KMS-11 (cell line): ENCODE measurements around the gene SNF8.

Experiments used
- H2AFZ ChIP-seq: fragments of 200-600 bp; sonication (generic); 2 replicates; pipeline ENCODE4 v1.6.1; 2016; ENCODE audit warnings: antibody characterized with exemption, mixed run types, low read depth
- H3K27ac ChIP-seq: fragments of 200-600 bp; sonication (generic); 2 replicates; pipeline ENCODE4 v1.6.1; 2016; ENCODE audit warnings: mild to moderate bottlenecking, mixed run types
- H3K27me3 ChIP-seq: fragments of 200-600 bp; sonication (generic); 2 replicates; pipeline ENCODE4 v1.6.1; 2017; ENCODE audit warnings: mild to moderate bottlenecking, low read depth, mixed run types, moderate library complexity; ENCODE audit not compliant: insufficient read depth
- H3K36me3 ChIP-seq: fragments of 200-600 bp; sonication (generic); 2 replicates; pipeline ENCODE4 v1.6.1; 2017; ENCODE audit warnings: mild to moderate bottlenecking, mixed run types; ENCODE audit not compliant: insufficient read depth
- H3K4me1 ChIP-seq: fragments of 200-600 bp; sonication (generic); 2 replicates; pipeline ENCODE4 v1.6.1; 2016; ENCODE audit warnings: mild to moderate bottlenecking, low read depth, mixed run types; ENCODE audit not compliant: poor library complexity, severe bottlenecking
- H3K4me2 ChIP-seq: fragments of 200-600 bp; sonication (generic); 2 replicates; pipeline ENCODE4 v1.7.0; 2016; ENCODE audit warnings: mild to moderate bottlenecking, mixed run types
- H3K4me3 ChIP-seq: fragments of 200-600 bp; sonication (generic); IDR thresholded peaks from 2 replicates; pipeline ENCODE4 v1.6.1; 2017; ENCODE audit warnings: low read depth, low read length, mixed read lengths; ENCODE audit not compliant: insufficient read depth
- H3K79me2 ChIP-seq: fragments of 200-600 bp; sonication (generic); 2 replicates; pipeline ENCODE4 v1.6.1; 2016; ENCODE audit warnings: low read depth, mixed run types; ENCODE audit not compliant: insufficient read depth
- H3K9ac ChIP-seq: fragments of 200-600 bp; sonication (generic); 2 replicates; pipeline ENCODE4 v1.6.1; 2016; ENCODE audit warnings: mild to moderate bottlenecking, mixed run types
- H4K20me1 ChIP-seq: fragments of 200-600 bp; sonication (generic); 2 replicates; pipeline ENCODE4 v1.6.1; 2016; ENCODE audit warnings: mild to moderate bottlenecking, mixed run types; ENCODE audit not compliant: insufficient read depth
- CTCF ChIP-seq: fragments of 200-600 bp; sonication (generic); conservative IDR thresholded peaks from 2 replicates; pipeline ENCODE4 v1.6.1; 2017; ENCODE audit warnings: low read depth, mild to moderate bottlenecking, antibody characterized with exemption, low read length, moderate library complexity, mixed read lengths

The SNF8 gene

GRCh38 chr17:48893646-48894508 is 50.8 kb downstream of the SNF8 start:
- Histone ChIP-seq H3K36me3 (no peaks in the 10 kb centered on the region; the same call in 1 of the 2 replicates), H3K27me3 (no peaks in the 10 kb centered on the region), H3K4me2 (peak overlapping the region; percentile 81), H3K4me1 (peaks cover 40% of the 10 kb centered on the region), H3K9ac (peak overlapping the region; percentile 74), H3K79me2 (peaks cover 26% of the 10 kb centered on the region), H2AFZ (no peak overlapping the region), H4K20me1 (no peaks in the 10 kb centered on the region), H3K4me3 (peak overlapping the region; percentile 56), H3K27ac (peak overlapping the region; percentile 71; the same call in 1 of the 2 replicates)
- no peak for TF ChIP-seq CTCF

GRCh38 chr17:48892940-48893645 is 51.5 kb downstream of the SNF8 start:
- TF ChIP-seq CTCF: no peak
- H3K79me2 ChIP-seq: peaks cover 26% of the 10 kb centered on the region
- peak overlapping the region; percentile 74 for H3K9ac ChIP-seq
- peaks cover 40% of the 10 kb centered on the region for H3K4me1 ChIP-seq
- H3K27me3 ChIP-seq: no peaks in the 10 kb centered on the region
- peak overlapping the region; percentile 14; the same call in 1 of the 2 replicates for H2AFZ ChIP-seq
- no peaks in the 10 kb centered on the region for H4K20me1 ChIP-seq
- H3K4me2 ChIP-seq: peak overlapping the region; percentile 81
- H3K36me3 ChIP-seq: no peaks in the 10 kb centered on the region; the same call in 1 of the 2 replicates
- H3K4me3 ChIP-seq: peak overlapping the region; percentile 56
- peak overlapping the region; percentile 71 for H3K27ac ChIP-seq

GRCh38 chr17:48890086-48890485 is 54.6 kb downstream of the SNF8 start:
- peaks cover 26% of the 10 kb centered on the region for H3K79me2 ChIP-seq
- H4K20me1 ChIP-seq: no peaks in the 10 kb centered on the region
- no peaks in the 10 kb centered on the region for H3K27me3 ChIP-seq
- no peak overlapping the region for H3K4me3 ChIP-seq
- no peak overlapping the region for H3K27ac ChIP-seq
- H2AFZ ChIP-seq: no peak overlapping the region
- peaks cover 22% of the 10 kb centered on the region for H3K4me1 ChIP-seq
- no peak for TF ChIP-seq CTCF
- H3K36me3 ChIP-seq: no peaks in the 10 kb centered on the region; the same call in 1 of the 2 replicates
- no peak overlapping the region for H3K4me2 ChIP-seq
- no peak overlapping the region for H3K9ac ChIP-seq

- Histone ChIP-seq H4K20me1 (no peaks in the 10 kb centered on the region), H3K79me2 (no peaks in the 10 kb centered on the region), H3K36me3 (no peaks in the 10 kb centered on the region), H2AFZ (peak overlapping the region; percentile 31; the same call in 1 of the 2 replicates), H3K27me3 (no peaks in the 10 kb centered on the region), H3K9ac (no peak overlapping the region), H3K4me2 (peak overlapping the region; percentile 45), H3K4me1 (peaks cover 57% of the 10 kb centered on the region), H3K4me3 (no peak overlapping the region), H3K27ac (peak overlapping the region; percentile 63)
- TF ChIP-seq CTCF: no peak
Measured at GRCh38 chr17:48883171-48883570, 61.5 kb downstream of the SNF8 start.
